H1 (cell line): ENCODE data around the gene SKIC8. TPM values are rescaled to one million over a fixed set of nuclear protein-coding genes. Genes with fewer than 3 reads are reported as not detected.

Source experiments
- ATF3 ChIP-seq: IDR thresholded peaks from 2 replicates; pipeline ENCODE4 v1.6.1; 2011; ENCODE audit warnings: low read depth, mild to moderate bottlenecking, low read length; ENCODE audit not compliant: insufficient read depth
- NANOG ChIP-seq: IDR thresholded peaks from 2 replicates; pipeline ENCODE4 v1.6.1; 2011; ENCODE audit warnings: low read length, low read depth, mild to moderate bottlenecking, inconsistent platforms; ENCODE audit not compliant: insufficient read depth, poor library complexity, severe bottlenecking
- RNF2 ChIP-seq: fragments of 200-900, 300-1000 bp; sonication (generic); IDR thresholded peaks from 2 replicates; pipeline ENCODE4 v1.7.1; 2016; ENCODE audit warnings: borderline replicate concordance, low read depth, mild to moderate bottlenecking, antibody characterized with exemption, low read length; ENCODE audit not compliant: poor library complexity, severe bottlenecking; ENCODE audit errors: missing control alignments
- polyA plus RNA-seq, 7 experiments: library from polyadenylated mRNA; depleted of rRNA in 3 of 7; stranded (reverse) in 5 of 7; unstranded in 2 of 7; fragments of >200 nt in 5 of 7; fragments of 200-250 nt in 2 of 7; gene quantifications; 1 replicate in 5 of 7; 2 replicates in 1 of 7; 4 replicates in 1 of 7; pipeline versions ENCODE4 v1.2.1 to v1.2.3, GENCODE V29; 2011 to 2013; ENCODE audit warnings: missing spikeins in 2 of 7, mixed read lengths in 2 of 7
- total RNA-seq: library from RNA; stranded (reverse); fragmentation: NEBNext Ultra II Directional; extraction: Animal tissue kit (Norgen Biotek cat#: 25700); gene quantifications from 2 replicates; pipeline ENCODE4 v1.2.1, GENCODE V29; 2021
- TF ChIP-seq, protein P1 (sequence below): fragments of 300-600 bp; sonication (generic); IDR thresholded peaks from 2 replicates; pipeline ENCODE4 v1.7.1; 2012; ENCODE audit warnings: low read length, moderate library complexity, mild to moderate bottlenecking, inconsistent platforms; ENCODE audit not compliant: insufficient replicate concordance

SKIC8 gene
- total and polyA plus RNA-seq, 2 of the 8 experiments (the other 6 are each of a cell fraction or from before 2014, with no cell fraction given) = 44.2 to 77.7 TPM

GRCh38 chr15:78339559-78339958 lies 40.1 kb upstream of the SKIC8 start (continued):
- TF ChIP-seq ATF3 (no peak), RNF2 (no peak), NANOG (no peak)
- TF ChIP-seq, protein P1, sequence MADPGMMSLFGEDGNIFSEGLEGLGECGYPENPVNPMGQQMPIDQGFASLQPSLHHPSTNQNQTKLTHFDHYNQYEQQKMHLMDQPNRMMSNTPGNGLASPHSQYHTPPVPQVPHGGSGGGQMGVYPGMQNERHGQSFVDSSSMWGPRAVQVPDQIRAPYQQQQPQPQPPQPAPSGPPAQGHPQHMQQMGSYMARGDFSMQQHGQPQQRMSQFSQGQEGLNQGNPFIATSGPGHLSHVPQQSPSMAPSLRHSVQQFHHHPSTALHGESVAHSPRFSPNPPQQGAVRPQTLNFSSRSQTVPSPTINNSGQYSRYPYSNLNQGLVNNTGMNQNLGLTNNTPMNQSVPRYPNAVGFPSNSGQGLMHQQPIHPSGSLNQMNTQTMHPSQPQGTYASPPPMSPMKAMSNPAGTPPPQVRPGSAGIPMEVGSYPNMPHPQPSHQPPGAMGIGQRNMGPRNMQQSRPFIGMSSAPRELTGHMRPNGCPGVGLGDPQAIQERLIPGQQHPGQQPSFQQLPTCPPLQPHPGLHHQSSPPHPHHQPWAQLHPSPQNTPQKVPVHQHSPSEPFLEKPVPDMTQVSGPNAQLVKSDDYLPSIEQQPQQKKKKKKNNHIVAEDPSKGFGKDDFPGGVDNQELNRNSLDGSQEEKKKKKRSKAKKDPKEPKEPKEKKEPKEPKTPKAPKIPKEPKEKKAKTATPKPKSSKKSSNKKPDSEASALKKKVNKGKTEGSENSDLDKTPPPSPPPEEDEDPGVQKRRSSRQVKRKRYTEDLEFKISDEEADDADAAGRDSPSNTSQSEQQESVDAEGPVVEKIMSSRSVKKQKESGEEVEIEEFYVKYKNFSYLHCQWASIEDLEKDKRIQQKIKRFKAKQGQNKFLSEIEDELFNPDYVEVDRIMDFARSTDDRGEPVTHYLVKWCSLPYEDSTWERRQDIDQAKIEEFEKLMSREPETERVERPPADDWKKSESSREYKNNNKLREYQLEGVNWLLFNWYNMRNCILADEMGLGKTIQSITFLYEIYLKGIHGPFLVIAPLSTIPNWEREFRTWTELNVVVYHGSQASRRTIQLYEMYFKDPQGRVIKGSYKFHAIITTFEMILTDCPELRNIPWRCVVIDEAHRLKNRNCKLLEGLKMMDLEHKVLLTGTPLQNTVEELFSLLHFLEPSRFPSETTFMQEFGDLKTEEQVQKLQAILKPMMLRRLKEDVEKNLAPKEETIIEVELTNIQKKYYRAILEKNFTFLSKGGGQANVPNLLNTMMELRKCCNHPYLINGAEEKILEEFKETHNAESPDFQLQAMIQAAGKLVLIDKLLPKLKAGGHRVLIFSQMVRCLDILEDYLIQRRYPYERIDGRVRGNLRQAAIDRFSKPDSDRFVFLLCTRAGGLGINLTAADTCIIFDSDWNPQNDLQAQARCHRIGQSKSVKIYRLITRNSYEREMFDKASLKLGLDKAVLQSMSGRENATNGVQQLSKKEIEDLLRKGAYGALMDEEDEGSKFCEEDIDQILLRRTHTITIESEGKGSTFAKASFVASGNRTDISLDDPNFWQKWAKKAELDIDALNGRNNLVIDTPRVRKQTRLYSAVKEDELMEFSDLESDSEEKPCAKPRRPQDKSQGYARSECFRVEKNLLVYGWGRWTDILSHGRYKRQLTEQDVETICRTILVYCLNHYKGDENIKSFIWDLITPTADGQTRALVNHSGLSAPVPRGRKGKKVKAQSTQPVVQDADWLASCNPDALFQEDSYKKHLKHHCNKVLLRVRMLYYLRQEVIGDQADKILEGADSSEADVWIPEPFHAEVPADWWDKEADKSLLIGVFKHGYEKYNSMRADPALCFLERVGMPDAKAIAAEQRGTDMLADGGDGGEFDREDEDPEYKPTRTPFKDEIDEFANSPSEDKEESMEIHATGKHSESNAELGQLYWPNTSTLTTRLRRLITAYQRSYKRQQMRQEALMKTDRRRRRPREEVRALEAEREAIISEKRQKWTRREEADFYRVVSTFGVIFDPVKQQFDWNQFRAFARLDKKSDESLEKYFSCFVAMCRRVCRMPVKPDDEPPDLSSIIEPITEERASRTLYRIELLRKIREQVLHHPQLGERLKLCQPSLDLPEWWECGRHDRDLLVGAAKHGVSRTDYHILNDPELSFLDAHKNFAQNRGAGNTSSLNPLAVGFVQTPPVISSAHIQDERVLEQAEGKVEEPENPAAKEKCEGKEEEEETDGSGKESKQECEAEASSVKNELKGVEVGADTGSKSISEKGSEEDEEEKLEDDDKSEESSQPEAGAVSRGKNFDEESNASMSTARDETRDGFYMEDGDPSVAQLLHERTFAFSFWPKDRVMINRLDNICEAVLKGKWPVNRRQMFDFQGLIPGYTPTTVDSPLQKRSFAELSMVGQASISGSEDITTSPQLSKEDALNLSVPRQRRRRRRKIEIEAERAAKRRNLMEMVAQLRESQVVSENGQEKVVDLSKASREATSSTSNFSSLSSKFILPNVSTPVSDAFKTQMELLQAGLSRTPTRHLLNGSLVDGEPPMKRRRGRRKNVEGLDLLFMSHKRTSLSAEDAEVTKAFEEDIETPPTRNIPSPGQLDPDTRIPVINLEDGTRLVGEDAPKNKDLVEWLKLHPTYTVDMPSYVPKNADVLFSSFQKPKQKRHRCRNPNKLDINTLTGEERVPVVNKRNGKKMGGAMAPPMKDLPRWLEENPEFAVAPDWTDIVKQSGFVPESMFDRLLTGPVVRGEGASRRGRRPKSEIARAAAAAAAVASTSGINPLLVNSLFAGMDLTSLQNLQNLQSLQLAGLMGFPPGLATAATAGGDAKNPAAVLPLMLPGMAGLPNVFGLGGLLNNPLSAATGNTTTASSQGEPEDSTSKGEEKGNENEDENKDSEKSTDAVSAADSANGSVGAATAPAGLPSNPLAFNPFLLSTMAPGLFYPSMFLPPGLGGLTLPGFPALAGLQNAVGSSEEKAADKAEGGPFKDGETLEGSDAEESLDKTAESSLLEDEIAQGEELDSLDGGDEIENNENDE = no peak
